Measurements from ENCODE around the gene GRIK5. TPM values are rescaled to one million over a fixed set of nuclear protein-coding genes. Genes with fewer than 3 reads are reported as not detected.

GRIK5 gene
- total RNA-seq, 4 donors from 2014 or later = 0.22 to 0.33 TPM; not detected in 2

GRCh38 chr19:42089191-42089750, 19.3 kb upstream of the GRIK5 start:
- no peak for TF ChIP-seq CTCF (IDR thresholded peaks at IDR 0.05; ENCODE audit: low read depth)

GRCh38 chr19:42088471-42089190, 18.6 kb upstream of the GRIK5 start:
- no peak for TF ChIP-seq CTCF (IDR thresholded peaks at IDR 0.05; ENCODE audit: low read depth)

GRCh38 chr19:42086770-42087550, 17.0 kb upstream of the GRIK5 start:
- no peak for TF ChIP-seq CTCF (IDR thresholded peaks at IDR 0.05; ENCODE audit: low read depth)

GRCh38 chr19:42086188-42086736, 16.3 kb upstream of the GRIK5 start:
- no peak for TF ChIP-seq CTCF (IDR thresholded peaks at IDR 0.05; ENCODE audit: low read depth)

GRCh38 chr19:42083537-42083936, 13.5 kb upstream of the GRIK5 start:
- no peak for TF ChIP-seq CTCF (IDR thresholded peaks at IDR 0.05; ENCODE audit: low read depth)

- TF ChIP-seq CTCF (IDR thresholded peaks at IDR 0.05; ENCODE audit: low read depth) = no peak
Measured at GRCh38 chr19:42081584-42082203, 11.7 kb upstream of the GRIK5 start.
